Measurements from ENCODE around the gene UAP1.

Gene UAP1

DNA sequence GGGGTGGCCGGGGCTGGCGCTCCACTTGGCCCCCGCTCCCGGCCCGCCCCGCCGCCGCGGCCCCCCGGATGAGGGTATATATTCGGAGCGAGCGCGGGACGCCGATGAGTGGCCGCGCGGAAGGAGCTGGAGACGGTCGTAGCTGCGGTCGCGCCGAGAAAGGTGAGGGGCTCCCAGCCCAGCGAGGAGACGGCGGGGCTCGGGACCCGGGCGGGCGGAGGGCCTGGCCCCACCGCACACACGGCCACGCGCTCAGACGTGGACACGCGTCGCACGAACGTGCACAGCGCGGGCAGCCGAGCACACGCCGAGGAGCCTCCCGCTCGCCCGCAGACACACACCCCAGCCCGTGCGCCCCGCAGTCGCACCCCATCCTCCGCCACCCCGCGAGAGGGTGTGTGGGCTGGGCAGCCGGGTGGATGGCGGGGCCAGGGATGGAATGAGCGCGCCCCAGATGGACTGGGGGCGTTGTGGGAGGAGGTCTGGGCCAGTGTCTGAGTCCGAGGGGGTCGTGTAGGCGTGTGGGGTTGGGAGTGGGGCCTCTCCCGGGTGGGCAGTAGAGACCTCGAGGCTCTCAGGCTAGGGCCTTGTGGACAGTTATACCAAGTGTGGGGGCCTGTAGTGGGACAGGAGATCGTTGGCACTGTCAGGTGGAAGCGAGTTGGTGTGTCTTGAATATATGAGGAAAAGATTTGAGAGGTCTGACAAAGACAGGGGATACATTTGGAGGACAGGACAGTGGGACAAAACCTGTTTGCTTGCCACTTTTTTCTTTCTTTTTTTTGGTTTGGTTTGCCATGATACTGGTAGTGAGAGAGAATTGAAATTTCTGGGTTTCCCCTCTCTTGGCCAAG is at the start of gene UAP1:
TSS of gene UAP1 (plus strand) at position 107 of the 854 bp plus-strand sequence. CDS start 4,347 bp downstream, outside the sequence.
- no peak for DNase-seq

DNA sequence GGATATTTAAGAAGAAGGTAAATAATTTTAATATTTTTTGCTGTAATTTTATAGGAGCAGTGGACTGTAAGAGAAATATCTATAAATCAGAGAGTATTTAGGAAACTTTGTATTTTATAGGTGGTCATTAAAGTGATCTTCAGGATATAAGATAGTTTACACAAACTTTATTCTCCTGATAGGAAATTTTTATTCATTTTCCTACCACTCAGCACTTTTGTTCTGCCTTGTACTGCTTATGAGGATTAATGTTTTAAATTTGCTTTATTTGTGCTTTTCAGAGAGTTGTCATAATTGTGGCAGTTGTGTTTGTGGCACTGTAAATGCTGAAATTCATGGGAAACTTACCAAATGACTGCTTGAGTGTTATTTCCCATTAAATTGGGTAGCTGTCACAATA is 34.2 kb upstream of the UAP1 start:
- DNase-seq = no peak

DNA sequence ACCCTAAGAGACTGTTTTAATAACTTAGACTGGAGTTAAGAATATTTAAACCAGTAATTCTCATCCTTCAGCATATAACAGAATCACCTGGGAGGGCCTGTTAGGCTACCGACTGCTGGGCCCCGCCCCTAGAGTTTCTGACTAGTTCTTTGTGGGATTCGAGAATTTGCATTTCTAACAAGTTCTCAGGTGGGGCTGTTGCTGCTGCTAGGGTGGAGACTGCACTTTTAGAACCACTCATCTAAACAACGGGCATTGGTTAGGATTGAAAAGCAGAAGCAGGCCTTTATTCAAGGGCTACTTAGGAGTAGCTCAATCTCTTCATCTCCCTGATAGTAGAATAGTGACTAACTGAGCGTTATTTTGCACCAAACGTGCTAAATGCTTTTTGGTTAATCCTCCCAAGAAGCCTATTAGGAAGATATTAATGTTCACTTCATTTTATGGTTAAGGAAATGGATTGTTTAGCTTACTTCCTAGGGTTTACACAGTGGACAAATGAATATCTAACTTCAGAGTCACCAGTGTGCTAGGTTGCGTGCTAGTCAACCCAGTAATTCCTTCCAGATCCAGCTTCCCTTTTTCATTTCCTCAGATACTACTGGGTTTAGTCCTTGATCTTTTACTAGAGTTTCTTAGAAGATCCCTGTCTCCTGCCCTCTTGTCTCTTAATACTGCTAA is 31.1 kb upstream of the UAP1 start:
- DNase-seq = no peak

DNA sequence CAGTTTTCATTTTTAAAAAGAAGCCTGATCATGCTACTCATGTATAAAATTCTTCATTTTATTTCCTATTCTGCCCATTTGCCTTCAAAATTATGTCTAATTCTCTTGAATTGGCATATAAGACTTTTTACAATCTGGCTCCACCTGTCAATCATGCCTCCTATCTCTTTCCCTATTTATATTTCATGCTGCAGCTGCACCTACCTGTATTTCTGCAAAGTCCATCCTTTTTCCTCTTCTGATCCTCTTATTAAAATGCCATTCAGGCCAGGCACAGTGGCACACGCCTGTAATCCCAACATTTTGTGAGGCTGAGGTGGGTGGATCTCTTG is 30.6 kb upstream of the UAP1 start:
- no peak for DNase-seq

DNA sequence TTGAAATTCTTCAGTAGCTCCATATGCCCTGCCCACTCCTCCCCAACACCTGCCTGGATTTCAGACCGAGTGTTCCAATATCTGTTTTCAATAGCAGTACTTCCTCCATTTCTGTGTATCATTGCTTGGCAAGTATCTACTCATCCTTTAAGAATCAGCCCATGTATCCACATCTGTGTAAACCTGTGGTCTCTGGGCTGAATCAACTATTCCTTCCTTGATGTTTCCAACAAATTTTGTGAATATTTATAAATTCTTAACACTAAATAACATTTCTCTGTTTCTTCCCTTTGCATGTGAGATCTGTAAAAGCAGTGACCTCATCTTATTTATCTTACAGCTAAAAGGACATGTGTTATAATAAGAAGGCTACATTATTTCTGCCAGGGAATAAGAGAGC is 26.0 kb upstream of the UAP1 start:
- DNase-seq = no peak

DNA sequence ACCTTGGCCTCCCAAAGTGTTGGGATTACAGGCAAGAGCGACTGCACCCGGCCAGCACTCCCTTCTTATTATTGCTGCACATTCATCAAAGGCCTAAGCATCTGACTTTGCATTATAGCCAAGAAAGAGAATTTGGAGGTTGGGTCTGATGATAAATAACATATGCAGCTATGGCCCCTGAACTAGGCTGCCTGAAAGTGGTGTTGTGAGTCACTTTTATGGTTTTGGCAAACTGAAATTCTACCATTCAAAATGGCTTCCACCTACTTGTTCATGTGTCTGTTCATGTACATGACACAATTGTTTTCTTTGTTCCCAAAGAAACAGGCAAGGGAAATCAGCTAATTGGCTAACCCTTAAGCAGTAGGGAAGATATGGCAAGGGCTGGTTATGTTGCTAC is 25.0 kb upstream of the UAP1 start:
- no peak for DNase-seq

DNA sequence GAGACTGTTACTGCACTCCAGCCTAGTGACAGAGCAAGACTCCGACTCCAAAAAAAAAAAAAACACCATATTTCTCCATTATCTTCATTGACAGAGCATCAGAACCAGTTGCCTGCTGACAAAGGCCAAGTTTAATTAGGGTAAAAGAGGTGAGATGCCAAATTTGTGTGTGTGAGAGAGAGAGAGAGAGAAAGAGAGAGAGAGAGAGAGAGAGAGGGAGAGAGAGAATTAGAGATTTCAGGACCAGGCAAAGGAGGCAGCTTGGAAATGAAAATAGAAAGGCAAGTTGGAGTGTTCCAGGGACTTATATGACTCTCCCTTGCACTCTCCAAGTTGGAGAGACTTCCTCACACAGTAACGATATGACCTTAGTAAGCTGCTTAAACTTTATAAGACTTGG is 24.3 kb upstream of the UAP1 start:
- no peak for DNase-seq

DNA sequence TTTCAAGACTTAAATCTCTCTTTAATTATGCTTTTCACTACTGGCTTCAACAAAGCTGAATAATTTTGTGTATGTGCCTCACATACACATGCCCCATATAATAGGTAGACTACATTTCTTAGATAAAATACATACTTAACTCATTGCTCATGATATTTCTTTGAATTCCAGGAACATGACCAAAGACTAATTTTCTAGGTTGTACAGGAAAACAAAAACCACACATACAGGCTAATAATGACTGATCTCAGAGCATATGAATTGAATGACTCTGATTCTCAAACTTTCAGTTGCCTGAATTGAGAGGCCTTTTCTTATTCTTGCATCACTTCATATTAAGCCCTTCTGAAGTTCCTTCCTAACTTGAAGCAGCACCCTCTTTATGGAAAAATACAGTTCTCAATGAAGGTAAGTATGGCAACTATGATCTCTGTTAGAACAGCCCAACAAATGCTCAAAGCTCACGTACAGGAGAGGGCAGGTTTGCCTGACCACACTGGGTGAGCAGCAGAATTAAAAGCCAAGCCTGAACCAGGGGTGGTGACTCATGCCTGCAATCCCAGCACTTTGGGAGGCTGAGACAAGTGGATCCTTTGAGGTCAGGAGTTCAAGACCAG is 22.6 kb upstream of the UAP1 start:
- no peak for DNase-seq

DNA sequence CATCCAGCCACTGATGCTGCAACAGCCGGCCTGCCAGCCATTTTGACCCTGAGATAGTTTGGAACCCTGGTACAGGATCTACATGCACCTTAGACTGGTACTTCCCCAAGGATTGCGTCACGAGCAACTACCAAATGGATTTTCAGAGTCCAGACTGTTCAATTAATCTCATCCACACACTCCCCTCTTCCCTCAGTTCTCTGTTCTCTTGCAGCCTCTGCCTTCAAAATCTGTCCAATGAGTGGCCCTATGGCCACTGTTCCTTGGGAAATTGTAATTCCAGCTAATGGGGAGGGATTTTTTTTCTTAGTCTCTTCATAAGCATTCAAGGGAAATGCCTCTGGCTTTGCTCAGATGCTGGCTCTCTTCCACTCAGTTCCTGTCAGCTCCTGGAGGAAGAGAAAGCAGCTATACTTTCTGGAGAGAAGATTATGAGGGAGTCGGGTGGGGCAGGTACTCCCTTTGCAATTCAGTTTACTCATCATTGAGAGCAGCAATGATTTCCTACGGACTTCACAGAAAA is 19.8 kb upstream of the UAP1 start:
- DNase-seq = no peak

DNA sequence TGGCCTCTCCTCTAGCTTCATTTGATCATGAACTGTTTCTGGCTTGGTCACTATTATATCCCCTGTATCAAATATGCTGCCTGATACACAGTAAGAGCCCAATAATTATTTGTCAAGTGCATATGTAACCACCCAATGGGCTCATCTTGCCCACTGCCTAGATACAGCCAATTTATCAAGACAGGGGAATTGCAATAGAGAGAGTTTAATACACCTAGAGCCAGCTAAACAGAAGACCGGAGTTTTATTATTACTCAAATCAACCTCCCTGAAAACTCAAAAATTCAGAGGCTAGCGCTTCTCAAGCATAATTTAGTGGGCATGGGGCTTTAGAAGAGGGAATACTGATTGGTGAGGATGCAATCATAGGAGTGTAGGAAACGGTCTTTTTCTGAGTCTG is 18.3 kb upstream of the UAP1 start:
- no peak for DNase-seq

DNA sequence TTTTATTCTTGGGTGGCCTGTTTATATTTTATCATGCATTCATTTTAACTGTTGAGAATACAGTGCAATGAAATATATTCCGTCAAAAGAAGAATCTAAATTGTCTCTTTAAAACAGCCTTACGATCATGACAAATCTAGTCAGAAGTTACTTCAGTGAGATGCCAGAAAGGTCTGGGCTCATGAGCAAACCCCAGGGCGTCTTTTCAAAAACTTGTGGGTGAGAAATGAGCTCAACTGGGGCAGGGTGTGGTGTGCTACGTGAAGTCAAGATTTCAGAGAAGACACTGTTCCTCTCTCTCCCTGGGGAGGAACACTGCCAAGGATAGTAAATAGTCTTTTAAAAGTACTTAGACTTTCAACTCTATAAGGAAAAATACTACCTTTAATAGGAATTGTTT is 13.4 kb upstream of the UAP1 start:
- DNase-seq = no peak

DNA sequence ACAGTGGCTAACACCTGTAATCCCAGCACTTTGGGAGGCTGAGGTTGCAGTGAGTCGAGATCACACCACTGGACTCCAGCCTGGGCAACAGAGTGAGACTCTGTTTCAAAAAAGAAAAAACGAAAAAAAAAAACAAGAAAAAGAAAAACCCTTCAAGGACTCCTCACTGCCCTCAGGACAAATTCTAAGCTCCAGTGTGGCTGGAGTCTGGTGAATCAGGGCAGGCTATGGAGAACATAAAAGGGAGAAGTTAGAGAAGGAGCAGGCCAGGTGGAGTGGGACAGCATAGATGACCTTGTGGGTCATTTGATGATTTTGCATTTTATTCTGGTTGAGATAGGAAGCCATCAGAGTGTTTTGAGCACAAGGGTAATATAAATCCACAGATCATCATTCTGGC is 12.5 kb upstream of the UAP1 start:
- DNase-seq = no peak

DNA sequence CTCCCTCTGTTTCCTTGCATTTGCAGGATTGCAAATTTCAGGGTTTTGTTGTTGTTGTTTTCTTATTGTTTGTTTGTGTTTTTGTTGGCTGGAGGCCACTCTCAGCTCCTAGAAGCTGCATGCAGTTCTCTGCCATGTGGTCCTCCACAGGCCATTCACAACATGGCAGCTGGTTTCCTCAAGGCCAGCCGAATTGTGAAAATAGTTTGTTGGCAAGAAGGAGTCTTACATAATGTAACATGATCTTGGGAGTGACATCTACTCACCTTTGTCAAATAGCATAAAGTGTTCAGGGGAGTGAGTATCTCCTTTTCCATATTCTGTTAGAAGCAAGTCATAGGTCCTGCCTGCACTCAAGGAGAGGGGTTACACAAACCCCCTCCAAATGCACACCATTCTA is 10.6 kb upstream of the UAP1 start:
- no peak for DNase-seq

DNA sequence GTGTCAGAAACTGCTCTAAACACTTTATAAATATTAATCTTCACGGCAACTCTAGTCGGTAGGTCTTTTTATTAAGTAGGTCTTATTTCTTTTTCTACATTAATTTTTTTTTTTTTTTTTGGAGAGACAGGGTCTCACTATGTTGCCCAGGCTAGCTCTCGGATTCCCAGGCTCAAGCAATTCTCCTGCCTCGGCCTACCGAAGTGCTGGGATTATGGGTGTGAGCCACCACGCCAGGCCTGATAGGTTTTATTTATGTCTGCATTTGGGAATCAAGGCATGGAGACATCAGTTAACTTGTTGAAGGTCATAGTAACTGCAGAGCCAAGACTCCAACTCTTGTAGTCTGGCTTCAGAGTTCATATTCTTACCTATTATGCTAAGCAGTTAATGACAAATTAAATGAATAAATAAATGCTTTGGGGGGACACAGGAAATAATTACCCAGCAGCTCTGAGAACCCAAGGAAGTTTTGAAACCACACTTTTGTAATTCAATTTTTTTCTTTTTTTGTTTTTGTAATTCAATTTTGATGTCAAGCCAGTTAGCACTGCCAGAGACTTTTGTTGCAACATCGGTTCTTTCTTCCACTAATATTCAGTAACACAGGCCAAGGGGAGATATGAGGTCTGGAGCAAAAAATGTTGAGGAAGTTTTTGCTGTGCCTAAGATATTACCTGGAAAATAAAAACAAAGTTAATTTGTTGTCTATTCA is 9.4 kb upstream of the UAP1 start:
- DNase-seq = no peak

DNA sequence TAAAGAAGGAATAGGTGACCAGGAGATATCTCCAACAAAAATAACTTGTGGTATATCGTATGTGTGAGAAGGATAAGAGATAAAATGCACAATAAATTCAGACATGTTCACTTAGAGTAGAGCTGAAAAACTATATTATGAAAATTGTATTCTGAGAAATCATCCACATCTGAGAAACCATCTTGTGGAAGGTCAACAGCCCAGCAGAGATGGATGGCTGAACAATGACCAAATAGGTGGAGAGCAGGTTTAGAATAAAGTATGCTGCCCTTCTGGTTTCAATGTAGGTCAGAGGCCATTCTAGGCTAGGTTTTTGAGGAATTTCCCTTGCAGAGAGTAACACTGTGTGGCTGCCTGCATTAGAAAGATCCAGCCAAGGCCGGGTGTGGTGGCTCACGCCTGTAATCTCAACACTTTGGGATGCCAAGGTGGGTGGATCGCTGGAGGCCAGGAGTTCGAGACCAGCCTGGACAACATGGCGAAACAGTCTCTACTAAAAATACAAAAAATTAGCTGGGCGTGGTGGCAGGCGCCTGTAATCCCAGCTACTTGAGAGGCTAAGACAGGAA is 8.8 kb upstream of the UAP1 start:
- DNase-seq = no peak

DNA sequence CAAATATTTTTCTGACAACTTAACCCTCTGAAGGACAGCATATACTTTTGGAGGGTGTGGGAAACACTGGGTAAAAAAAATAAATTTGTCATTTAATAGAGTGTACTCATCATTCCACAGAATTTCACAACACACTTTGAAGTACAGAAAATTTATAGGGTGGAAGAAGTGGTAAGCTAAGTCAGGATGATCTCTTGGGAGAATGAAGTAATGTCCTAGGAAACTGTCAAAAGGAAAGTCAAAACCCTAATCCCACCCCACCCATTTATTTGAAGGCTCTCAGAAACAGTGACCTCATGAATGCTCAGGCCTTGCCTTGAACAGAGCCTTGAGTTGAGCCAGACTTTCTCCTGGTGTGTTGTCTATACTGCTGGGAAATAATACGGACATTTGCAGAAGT is 7.3 kb upstream of the UAP1 start:
- no peak for DNase-seq

DNA sequence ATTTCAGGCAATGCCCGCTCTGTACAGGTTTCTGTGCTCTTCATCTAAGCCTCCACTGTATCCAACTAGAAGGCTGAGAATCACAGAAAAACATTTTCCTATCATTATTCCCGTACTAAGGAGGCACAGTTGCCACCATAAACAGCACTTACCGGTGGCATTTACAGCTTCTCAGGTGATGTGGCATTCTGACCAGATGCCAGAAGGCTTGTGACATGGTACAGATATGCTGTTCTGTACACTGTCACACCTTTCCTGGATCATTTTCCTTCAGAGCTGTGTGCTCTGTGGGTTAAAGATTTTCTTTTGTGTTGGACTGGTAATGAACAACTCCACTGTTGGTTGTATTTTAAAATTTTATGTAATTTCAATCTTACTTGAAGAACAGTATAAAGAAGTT is 4.0 kb upstream of the UAP1 start:
- no peak for DNase-seq

DNA sequence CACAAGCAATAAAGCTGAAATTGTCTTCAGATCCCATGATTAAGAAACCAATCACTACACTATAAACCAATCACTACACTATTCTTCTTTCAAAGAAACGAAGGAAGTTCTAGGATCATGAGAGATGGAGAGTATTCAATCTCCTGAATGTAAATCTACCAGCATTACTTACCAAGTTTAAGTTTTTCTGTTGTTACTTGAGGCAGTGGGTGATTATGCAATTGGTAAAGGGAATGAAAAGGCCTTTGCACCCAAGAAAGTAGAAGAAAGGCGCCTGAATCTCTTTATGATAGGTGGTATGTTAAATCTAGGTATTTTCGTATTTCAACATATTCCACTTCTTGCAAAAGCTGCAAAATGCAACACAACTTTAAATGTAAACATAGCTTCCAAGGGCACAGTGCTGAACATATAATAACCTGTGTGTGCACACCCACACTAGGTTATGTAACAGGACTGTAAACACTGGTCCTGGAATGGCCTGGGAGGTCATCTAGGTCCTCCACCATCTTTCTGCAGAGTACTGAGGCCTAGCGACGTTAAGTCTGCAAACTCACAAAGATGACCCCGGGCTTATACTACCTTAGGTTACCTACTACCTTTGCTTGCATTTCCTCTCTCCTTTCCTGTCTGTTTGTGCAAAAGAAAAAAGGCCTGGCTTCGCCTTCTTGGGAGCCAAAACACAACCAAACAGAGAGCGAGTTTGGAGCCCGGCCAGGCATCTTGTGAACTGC is 1.1 kb upstream of the UAP1 start:
- no peak for DNase-seq

DNA sequence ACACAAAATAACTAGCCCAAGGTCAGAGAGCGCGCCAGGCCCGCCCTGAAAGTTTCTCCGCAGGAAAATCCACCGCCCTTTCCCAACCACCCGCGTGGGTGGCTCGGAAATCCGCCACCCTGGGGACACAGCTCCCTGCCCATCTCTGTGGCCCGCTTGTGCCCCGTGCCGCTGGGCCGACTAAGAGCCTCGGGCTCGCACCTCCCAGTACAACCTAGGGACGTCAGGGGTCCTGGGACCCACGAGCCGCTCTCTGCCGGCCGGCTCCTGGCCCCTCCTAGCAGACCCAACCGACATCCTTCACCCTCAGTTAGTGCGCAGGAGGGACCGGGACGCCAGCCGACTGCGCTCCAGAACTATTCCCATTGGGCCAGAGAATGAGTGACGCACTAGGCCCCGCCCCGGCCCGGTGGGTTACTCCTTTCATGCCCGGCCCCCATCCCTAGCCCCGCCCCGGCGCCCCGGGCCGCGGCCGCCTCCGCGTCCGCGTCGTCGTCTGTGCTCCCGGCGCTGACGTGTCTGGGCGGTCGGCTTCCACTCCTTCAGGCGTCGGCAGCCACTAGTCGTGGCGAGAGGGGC is 396 bp upstream of the UAP1 start:
- peak; percentile 85 to 94 for DNase-seq

DNA sequence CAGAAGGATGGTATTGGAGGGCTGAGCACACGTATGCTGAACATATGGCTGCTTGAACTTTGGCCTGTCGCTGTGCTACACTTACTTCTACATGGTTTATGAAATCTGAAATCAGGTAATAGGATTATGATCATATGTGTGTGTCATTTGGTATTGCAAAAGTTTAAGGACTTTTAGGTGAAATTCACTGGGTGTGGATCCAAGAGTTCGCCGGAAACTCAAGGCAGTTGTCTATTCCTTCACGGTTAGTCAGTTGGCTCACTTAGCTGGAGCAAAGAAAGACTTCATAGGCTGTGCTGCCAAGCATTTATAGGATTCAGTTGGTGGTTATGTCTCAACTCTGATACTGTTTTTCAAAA is 927 bp downstream of the UAP1 start:
- no peak for DNase-seq

DNA sequence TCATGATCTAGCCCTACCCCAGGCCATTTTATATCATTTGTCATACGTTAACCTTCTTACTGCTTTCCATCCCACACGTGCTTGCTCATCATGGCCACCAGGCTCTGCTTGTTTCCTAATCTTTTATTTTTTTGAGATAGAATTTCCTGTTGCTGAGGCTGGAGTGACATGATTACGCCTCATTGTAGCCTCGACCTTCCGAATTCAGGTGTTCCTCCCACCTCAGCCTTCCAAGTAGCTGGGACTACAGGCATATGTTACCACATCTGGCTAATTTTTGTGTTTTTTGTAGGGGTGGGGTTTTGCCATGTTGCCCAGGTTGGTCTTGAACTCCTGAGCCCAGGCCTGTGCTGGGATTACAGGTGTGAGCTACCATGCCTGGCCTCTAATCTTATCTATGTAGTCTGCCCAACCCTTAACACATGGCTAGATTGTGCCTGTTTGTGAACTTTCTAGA is 3.3 kb downstream of the UAP1 start:
- DNase-seq = no peak

DNA sequence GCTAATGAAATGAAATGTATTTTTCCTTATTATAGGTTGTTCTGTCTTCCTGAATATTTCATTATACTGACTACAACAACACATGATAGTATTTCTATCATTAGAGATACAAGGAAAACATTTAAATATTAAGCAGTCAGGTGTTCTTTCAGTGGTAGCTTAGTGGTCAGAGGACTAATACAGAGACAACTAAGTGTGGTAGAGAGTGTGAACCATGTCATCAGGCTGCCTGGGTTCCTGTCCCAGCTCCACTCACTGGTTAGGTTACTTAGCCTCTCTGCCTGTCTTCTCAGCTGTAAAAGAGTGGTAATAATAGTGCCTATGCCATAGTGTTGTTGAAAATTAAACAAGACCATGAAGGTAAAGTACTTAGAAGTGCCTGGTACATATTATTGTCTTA is 3.9 kb downstream of the UAP1 start:
- no peak for DNase-seq

Measured in bone marrow (tissue), 2 donors.